T-helper 1 cell (primary cell): ENCODE results near the gene CRYBB1.
A peak's percentile ranks its signal among the peaks of the same experiment; 100 is the strongest.

Experiments
- DNase-seq, 5 donors: peaks; one replicate each; pipeline ENCODE4 v3.0.0-alpha.2; 2012 to 2020

CRYBB1 gene

GRCh38 chr22:26574001-26574723, 43.7 kb downstream of the CRYBB1 start:
- DNase-seq: no peak

DNA sequence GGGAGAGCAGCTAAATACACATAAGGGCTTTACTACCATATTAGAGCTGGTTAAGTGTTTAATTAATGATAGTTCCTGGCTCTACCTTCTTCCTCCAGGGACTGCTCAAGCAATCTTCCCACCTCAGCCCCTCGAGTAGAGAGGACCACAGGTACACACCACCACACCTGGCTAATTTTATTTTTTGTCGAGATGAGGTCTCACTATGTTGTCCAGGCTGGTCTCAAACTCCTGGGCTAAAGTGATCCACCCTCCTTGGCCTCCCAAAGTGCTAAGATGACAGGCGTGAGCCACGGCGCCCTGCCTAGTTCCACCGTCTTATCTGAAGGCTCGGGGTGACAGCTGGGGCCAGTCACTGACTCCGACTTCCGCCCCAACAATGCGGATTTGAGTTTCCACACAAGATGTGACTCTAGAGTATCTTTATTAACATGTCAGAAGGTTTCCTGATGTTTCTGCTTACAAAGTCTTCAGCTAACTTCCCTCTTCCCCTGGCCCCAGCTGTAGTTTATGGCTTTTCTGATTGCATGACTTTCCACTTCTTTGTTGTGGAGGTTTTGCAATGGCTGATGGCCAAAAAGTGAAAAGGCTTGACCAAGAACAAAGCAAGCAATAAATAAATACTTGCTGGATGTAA, 44.7 kb downstream of the CRYBB1 start:
- no peak for DNase-seq

DNA sequence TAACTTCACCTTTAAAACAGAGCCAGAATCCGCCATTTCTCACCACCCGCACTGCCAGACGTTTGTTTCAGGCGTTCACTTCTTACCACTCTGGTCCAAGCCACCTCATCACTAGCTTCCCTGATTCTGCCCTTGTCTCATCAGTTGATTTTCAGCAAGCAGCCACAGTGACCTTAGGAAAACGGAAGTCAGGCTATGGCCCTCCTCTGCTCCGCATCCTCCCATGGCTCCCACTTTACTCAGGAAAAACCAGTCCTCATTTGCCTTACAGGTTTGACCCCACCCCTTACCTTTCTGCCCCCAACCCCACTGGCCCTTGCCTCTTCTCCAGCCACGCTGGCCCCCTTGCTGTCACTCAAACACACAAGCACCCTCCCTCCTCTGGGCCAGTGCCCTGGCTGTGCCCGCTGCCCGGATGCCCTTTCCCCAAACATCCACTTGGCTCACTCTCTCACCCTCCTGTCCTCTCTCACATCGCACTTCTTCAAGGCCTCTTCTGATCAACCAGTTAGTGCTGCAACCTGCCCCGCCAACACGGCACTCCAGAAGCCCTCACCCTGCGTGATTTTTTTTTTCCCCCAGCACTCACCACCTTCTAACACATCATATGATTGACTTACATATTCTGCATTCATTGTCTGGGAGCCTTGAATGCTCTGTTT, 46.8 kb downstream of the CRYBB1 start:
- DNase-seq: no peak

- no peak for DNase-seq
These were observed 47.7 kb downstream of the CRYBB1 start for GRCh38 chr22:26570115-26570514.

DNA sequence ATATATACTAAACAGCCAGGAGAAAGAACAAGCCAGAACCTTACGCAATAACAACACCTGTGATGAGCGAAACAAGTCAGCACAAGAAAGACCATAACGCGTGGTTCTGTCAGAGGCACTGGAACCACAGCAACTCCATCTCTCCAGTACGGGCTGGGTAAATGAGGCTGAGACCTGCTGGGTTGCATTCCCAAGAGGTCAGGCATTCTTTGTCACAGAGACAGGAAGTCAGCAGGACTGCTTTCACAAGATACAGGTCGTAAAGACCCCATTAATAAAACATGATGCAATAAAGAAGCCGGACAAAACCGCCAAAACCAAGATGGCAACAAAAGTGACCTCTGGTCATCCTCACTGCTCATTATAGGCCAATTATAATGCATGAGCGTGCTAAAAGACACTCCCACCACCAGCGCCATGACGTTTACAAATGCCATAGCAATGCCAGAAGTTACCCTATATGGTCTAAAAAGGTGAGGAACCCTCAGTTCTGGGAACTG, 49.6 kb downstream of the CRYBB1 start:
- no peak for DNase-seq

DNA sequence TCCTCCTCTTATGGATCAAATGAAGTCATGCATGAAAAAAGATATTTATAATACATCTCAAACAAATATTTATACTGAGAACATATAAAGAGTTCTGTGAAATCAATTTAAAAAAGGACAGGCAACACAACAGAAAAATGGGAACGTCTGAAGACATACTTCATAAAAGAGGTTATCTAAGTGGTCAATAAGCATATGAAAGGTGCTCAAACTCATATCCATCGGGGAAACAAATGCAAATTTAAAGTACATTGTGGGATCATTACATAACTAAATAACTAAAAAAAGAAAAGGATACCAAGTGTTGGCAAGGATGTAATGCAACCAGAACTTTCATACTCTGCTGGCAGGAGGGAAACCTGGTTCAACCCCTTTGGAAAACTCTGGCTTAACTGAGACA, 50.2 kb downstream of the CRYBB1 start:
- DNase-seq: no peak

- no peak for DNase-seq
These were observed 50.8 kb downstream of the CRYBB1 start for GRCh38 chr22:26566994-26567393.

- DNase-seq: no peak
These were observed 51.9 kb downstream of the CRYBB1 start for GRCh38 chr22:26565889-26566288.

DNA sequence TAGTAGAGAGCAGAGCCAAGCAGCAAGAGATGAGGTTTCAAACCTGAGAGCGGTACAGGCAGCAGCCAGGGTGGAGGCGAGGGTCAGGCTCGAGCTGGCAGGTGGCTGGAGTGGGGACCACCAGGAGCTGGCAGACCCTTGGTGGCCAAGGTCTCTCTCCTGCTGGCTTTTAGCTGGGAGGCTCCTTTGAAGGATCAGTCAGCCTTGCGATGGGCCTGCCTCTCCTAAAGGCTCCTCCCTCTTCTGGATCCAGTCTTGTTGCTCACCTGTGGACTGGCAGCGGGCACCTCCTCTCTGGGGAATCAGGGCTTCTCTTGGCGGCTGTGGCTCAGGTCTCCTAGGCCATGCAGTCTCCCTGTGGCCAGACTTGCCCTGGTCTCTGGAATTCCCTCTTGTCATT, 52.6 kb downstream of the CRYBB1 start:
- DNase-seq: no peak

DNA sequence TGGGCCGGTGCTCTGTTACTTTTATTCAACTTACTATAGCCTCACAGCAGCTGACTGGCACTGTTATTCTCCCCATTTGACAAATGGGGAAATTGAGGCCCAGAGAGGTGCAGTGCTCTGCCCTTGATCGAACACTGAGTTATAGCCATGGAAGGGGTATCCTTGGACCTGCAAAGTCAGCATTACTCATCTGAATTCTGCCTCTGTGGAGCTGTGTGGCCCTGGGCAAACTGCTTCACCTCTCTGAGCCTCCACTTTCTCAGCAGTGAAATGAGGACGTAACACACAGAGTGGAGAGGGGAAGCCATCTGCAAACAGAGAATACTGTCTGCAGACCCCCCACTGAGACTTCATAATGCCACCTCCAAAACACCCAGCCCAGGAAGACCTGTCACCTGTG, 53.2 kb downstream of the CRYBB1 start:
- no peak for DNase-seq

DNA sequence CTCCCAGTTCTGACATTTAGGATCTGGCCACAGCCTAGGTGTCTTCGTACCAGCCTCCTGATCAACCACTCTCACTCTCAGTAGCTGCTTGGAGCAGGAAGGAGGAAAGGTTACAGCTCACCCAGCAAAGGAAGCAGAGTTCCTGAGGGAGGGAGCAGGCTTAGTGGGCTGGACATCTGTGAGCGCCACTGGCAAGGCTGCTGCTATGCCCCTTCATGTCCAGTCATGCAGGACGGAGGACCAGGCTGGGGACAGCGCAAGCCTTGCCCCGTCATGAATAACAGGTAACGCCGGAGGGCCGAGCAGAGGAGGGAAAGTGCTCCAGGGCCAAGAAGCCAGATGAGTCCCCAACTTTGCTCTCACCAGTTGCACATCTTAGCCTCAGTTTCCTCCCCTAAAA, 53.6 kb downstream of the CRYBB1 start:
- no peak for DNase-seq

DNA sequence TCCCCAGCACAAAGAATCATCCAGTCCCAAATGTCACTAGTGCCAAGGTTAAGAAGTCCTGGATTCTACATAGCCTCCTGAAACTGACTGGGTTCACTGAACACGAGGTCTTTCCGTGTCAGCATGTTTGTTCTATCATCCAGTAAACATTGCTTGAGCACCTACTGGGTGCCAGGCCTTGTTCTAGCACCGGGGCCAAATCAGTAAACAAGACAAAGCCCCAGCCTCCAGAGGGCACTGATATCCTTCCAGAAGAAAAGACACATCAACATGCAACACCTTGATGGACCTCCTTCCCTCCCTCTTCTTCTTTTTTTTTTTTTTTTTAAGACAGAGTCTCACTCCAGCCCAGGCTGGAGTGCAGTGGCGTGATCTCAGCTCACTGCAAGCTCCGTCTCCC, 54.8 kb downstream of the CRYBB1 start:
- peak in 1 of 5 donors; percentile 21 for DNase-seq

- DNase-seq: no peak
These were observed 55.9 kb downstream of the CRYBB1 start for GRCh38 chr22:26561756-26562417.

DNA sequence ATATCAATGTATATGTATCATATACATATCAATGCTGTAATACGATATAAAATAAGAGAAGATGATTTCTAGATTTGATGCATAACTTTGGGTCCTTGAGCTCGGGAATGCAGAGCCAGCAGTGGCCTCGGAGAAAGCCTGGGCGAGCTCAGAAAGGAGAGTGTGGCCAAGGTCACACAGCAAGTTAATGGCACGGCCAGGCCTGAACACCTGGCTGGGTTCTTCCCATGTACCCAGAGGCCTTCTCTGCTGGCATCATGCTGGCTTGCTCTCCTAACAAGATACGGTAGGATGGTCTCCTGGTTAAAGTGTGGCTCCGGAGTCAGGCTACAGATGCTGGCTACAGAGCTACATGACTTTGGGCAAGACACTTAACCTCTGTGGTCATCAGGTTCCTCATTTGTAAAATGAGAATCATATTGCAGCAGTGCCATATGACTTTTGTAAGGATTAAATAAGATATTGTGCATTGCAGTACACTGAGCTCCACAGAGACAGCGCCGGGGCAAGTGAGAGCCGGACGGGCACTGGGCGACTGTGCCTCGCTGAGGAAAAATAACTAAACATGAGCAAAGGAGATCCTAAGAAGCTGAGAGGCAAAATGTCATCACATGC, 57.8 kb downstream of the CRYBB1 start:
- DNase-seq: no peak

DNA sequence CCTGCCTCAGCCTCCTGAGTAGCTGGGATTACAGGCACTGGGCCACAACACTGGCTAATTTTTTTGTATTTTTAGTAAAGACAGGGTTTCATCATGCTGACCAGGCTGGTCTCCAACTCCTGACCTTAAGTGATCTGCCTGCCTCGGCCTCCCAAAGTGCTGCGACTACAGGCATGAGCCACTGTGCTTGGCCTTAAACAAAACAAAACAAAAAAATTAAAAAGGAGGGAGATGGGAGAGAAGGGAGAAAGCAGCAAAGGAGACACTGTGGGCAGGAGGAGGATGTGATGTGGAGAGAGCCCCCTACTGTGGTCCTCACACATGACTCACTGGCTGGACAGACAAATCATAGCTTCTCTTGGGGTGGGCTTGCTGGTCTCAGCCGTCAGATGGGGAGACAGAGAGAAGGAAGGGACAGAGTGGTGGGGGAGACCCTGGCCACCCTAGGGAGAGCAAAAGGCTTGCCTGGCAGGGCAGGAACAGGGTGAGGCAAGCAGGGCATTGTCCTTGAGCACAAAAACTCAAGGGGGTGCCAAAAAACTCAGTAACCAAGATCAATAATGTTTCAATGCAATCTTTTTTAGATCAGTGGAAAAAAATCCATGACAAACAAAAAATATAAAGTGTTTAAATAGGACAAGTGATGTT, 59.5 kb downstream of the CRYBB1 start:
- DNase-seq: no peak

- no peak for DNase-seq
These were observed 60.9 kb downstream of the CRYBB1 start for GRCh38 chr22:26556904-26557303.

DNA sequence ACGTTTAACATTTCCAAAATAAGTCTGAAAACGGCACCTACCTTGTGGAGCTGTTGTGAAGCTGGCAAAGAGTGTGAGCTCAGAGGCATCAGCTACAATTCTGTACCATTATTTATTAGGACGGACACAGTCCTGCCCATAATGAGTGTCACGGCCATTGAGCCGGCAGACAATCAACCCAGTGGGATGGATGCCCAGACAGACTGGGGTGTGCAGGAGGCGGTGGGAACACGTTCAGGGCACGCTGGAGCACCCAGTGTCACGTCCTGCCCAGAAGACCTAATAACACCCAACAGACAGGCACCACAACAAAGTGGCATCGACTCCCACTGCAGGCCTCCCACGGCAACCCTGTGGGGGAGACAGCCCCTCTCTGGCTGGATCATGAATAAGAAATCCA, 62.3 kb downstream of the CRYBB1 start:
- DNase-seq: no peak

GRCh38 chr22:26554956-26555355, 62.9 kb downstream of the CRYBB1 start:
- DNase-seq: no peak

GRCh38 chr22:26553056-26553752, 64.6 kb downstream of the CRYBB1 start:
- no peak for DNase-seq

GRCh38 chr22:26552466-26552865, 65.4 kb downstream of the CRYBB1 start:
- no peak for DNase-seq

DNA sequence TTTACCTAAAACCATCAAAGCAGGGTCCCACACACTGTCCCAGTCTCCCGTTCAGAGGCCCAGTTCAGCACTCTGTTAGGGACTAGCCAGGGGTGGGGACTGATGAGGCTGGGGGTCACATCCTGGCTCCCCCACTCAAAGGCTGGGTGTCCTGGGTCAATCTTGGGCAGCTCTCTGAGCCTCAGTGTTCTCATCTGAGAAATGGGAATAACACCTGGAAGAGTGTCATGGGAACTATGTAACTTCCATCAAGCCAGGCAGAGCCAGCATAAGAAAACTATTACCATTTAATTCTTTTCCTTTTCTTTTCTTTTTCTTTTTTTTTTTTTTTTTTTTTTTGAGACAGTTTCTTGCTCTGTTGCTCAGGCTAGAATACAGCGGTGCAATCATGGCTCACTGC, 66.3 kb downstream of the CRYBB1 start:
- no peak for DNase-seq
